Tibial artery (tissue), 4 donors: ENCODE measurements around the gene HACD4.

Experiments
- DNase-seq, 2 donors: peaks; one replicate each; pipeline ENCODE4 v3.0.0-alpha.2; 2019
- H3K27ac ChIP-seq, 2 donors: fragments of 200-600 bp; sonication (generic) in 1 of 2; 1 replicate in 1 of 2; 2 replicates in 1 of 2; pipeline ENCODE4 v1.5.1; 2018 to 2019; ENCODE audit warnings: mild to moderate bottlenecking in 1 of 2
- H3K27me3 ChIP-seq, 2 donors: fragments of 200-600 bp; sonication (generic) in 1 of 2; one replicate each; pipeline versions ENCODE4 v1.5.1 to v1.6.0; 2016 to 2019
- H3K36me3 ChIP-seq, 3 donors: fragments of 200-600 bp; sonication (generic) in 2 of 3; one replicate each; pipeline ENCODE4 v1.5.1; 2016 to 2019; ENCODE audit warnings: mild to moderate bottlenecking in 2 of 3
- H3K4me1 ChIP-seq, 4 donors: fragments of 200-600 bp; sonication (generic) in 2 of 4; 1 replicate in 3 of 4; 2 replicates in 1 of 4; pipeline ENCODE4 v1.5.1; 2016 to 2019
- H3K4me3 ChIP-seq, 2 donors: fragments of 200-600 bp; sonication (generic) in 1 of 2; 1 replicate in 1 of 2; 2 replicates in 1 of 2; pipeline ENCODE4 v1.5.1; 2018 to 2019; ENCODE audit warnings: mild to moderate bottlenecking in 2 of 2
- H3K9me3 ChIP-seq, 3 donors: fragments of 200-600 bp; sonication (generic) in 1 of 3; one replicate each; pipeline ENCODE4 v1.5.1; 2016 to 2019
- intact Hi-C: fragments of 100-400 bp; cut with DNase I; formaldehyde crosslinking; loops from one replicate; pipeline ENCODE4 v1.15.0; 2023; ENCODE audit warnings: low total_unique reads
- TF ChIP-seq, protein P1 (sequence below), 2 experiments: fragments of 200-600 bp in 1 of 2; fragments of 450-650 bp in 1 of 2; IDR thresholded peaks; one replicate each; pipeline ENCODE4 v1.5.1; 2017 to 2019; ENCODE audit warnings: antibody characterized with exemption in 2 of 2, mild to moderate bottlenecking in 1 of 2, moderate library complexity in 1 of 2

The HACD4 gene

GRCh38 chr9:21043841-21044240, 12.4 kb upstream of the HACD4 start:
- no peaks in the 10 kb centered on the region for H3K36me3 ChIP-seq
- no peaks in the 10 kb centered on the region for H3K27me3 ChIP-seq
- no peak for DNase-seq
- no peak overlapping the region for H3K27ac ChIP-seq
- TF ChIP-seq, protein P1, sequence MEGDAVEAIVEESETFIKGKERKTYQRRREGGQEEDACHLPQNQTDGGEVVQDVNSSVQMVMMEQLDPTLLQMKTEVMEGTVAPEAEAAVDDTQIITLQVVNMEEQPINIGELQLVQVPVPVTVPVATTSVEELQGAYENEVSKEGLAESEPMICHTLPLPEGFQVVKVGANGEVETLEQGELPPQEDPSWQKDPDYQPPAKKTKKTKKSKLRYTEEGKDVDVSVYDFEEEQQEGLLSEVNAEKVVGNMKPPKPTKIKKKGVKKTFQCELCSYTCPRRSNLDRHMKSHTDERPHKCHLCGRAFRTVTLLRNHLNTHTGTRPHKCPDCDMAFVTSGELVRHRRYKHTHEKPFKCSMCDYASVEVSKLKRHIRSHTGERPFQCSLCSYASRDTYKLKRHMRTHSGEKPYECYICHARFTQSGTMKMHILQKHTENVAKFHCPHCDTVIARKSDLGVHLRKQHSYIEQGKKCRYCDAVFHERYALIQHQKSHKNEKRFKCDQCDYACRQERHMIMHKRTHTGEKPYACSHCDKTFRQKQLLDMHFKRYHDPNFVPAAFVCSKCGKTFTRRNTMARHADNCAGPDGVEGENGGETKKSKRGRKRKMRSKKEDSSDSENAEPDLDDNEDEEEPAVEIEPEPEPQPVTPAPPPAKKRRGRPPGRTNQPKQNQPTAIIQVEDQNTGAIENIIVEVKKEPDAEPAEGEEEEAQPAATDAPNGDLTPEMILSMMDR (IDR thresholded peaks at IDR 0.05) = no peak
- no peaks in the 10 kb centered on the region for H3K9me3 ChIP-seq
- no peak overlapping the region for H3K4me3 ChIP-seq
- intact Hi-C loops = no loop called here
- H3K4me1 ChIP-seq = no peaks in the 10 kb centered on the region

DNA sequence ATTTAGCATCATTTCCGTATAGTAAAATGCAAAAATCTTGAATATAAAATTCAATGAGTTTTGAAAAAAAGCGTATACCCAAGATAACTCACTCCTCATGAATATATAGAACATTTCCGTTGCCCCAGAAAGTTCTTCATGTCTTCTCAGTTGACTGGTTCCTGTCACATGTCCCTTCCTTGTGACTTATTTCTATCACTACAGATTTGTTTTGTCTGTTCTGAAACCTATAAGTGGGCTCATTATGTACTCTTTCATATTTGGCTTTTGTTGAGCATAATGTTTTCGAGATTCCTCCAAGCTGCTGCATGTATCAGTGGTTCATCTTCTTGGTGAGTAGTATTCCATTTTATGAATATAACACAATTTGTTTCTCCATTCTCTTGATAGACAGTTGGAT, 11.0 kb upstream of the HACD4 start:
- no peak for DNase-seq
- H3K27me3 ChIP-seq = no peaks in the 10 kb centered on the region
- no peak overlapping the region for H3K4me3 ChIP-seq
- no peaks in the 10 kb centered on the region for H3K9me3 ChIP-seq
- intact Hi-C loops = no loop called here
- H3K27ac ChIP-seq = no peak overlapping the region
- TF ChIP-seq, protein P1 (IDR thresholded peaks at IDR 0.05) = no peak
- no peaks in the 10 kb centered on the region for H3K4me1 ChIP-seq
- H3K36me3 ChIP-seq = no peaks in the 10 kb centered on the region

DNA sequence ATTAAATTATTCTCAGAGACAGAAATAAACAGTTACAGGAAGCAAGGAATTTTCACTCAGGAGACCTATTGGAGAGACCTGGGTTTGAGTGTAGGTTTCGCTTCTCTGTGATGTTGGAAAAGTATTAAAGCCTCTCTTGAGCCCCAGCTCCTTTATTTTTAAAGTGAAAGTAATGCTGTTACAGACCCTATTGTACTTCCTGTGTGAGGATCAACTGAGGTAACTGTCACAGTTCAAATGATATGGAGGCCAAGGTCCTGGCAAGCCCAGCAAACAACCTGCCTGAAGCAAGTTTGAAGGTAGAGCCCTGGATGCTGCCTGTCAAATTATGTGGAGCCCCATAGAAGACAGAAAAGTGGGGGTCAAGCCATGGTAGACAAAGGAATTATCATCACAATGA, 7.9 kb upstream of the HACD4 start:
- TF ChIP-seq, protein P1 (IDR thresholded peaks at IDR 0.05) = no peak
- intact Hi-C loops = no loop called here

GRCh38 chr9:21037278-21037677, 5.8 kb upstream of the HACD4 start:
- TF ChIP-seq, protein P1 (IDR thresholded peaks at IDR 0.05) = no peak
- Histone ChIP-seq H3K4me3 (no peak overlapping the region), H3K36me3 (no peaks in the 10 kb centered on the region), H3K4me1 (no peaks in the 10 kb centered on the region), H3K27ac (no peak overlapping the region), H3K9me3 (no peaks in the 10 kb centered on the region), H3K27me3 (no peaks in the 10 kb centered on the region)
- intact Hi-C loops = no loop called here
- DNase-seq = no peak

More for the DNA sequence above, 7.9 kb upstream of the HACD4 start:
- H3K9me3 ChIP-seq = no peaks in the 10 kb centered on the region
- DNase-seq = no peak
- no peaks in the 10 kb centered on the region for H3K36me3 ChIP-seq
- H3K27me3 ChIP-seq = no peaks in the 10 kb centered on the region
- H3K27ac ChIP-seq = no peak overlapping the region
- no peaks in the 10 kb centered on the region for H3K4me1 ChIP-seq
- H3K4me3 ChIP-seq = no peak overlapping the region

- H3K27ac ChIP-seq = peak overlapping the region; percentile 80 to 84
- TF ChIP-seq, protein P1 (IDR thresholded peaks at IDR 0.05) = no peak
- peaks cover 0 to 17% (median 2%) of the 10 kb centered on the region in 4 donors for H3K4me1 ChIP-seq
- intact Hi-C loops = no loop called here
- no peaks in the 10 kb centered on the region for H3K9me3 ChIP-seq
- peak overlapping the region; percentile 69 to 74 for H3K4me3 ChIP-seq
- H3K36me3 ChIP-seq = no peaks in the 10 kb centered on the region
- H3K27me3 ChIP-seq = no peaks in the 10 kb centered on the region
- no peak for DNase-seq
Observed at GRCh38 chr9:21031808-21032183, 356 bp upstream of the HACD4 start.

- H3K4me1 ChIP-seq = peaks cover 0 to 17% (median 2%) of the 10 kb centered on the region in 4 donors
- H3K27ac ChIP-seq = peak overlapping the region; percentile 80 to 84
- intact Hi-C loops = no loop called here
- no peak for DNase-seq
- TF ChIP-seq, protein P1 (IDR thresholded peaks at IDR 0.05) = no peak
- no peaks in the 10 kb centered on the region for H3K36me3 ChIP-seq
- peak overlapping the region; percentile 69 to 74 for H3K4me3 ChIP-seq
- no peaks in the 10 kb centered on the region for H3K27me3 ChIP-seq
- H3K9me3 ChIP-seq = no peaks in the 10 kb centered on the region
Observed at GRCh38 chr9:21030389-21031035, 928 bp downstream of the HACD4 start.
